Esophagus squamous epithelium (tissue), 4 donors: ENCODE measurements around the gene CAMTA1.

Experiments
- POLR2A ChIP-seq, 4 donors: fragments of 450-650 bp; IDR thresholded peaks; one replicate each; pipeline ENCODE4 v1.6.1; 2017; ENCODE audit warnings: antibody characterized with exemption in 4 of 4, mild to moderate bottlenecking in 4 of 4, moderate library complexity in 3 of 4
- TF ChIP-seq, protein P1 (sequence below), 6 experiments: fragments of 450-650 bp in 4 of 6; fragments of 200-600 bp in 2 of 6; sonication (generic) in 2 of 6; IDR thresholded peaks; one replicate each; pipeline ENCODE4 v1.5.1; 2016 to 2019; ENCODE audit warnings: antibody characterized with exemption in 6 of 6, mild to moderate bottlenecking in 4 of 6, moderate library complexity in 4 of 6

DNA sequence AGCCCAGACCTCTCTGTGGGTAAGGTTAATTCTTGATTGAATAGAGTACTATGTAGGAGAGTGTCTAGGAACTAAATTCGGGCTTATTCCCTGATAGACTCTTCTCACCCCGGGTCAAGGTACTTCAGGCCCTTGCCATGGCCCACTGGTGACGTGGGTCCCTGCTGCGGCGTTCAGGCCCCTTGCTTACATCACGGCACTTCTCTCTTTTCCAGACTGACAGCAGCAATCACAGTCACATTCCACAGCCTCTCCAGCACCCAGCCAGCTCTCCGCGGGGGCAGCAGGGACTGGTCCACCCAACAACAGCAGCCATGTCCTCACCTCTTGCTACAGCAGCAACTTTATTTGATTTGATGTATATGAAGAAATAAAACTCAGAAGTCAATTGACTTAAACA, 584.6 kb downstream of the CAMTA1 start:
- TF ChIP-seq, protein P1, sequence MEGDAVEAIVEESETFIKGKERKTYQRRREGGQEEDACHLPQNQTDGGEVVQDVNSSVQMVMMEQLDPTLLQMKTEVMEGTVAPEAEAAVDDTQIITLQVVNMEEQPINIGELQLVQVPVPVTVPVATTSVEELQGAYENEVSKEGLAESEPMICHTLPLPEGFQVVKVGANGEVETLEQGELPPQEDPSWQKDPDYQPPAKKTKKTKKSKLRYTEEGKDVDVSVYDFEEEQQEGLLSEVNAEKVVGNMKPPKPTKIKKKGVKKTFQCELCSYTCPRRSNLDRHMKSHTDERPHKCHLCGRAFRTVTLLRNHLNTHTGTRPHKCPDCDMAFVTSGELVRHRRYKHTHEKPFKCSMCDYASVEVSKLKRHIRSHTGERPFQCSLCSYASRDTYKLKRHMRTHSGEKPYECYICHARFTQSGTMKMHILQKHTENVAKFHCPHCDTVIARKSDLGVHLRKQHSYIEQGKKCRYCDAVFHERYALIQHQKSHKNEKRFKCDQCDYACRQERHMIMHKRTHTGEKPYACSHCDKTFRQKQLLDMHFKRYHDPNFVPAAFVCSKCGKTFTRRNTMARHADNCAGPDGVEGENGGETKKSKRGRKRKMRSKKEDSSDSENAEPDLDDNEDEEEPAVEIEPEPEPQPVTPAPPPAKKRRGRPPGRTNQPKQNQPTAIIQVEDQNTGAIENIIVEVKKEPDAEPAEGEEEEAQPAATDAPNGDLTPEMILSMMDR (IDR thresholded peaks at IDR 0.05) = no peak
- TF ChIP-seq POLR2A (IDR thresholded peaks at IDR 0.05) = no peak
